Sigmoid colon (tissue), 7 donors: Measurements from ENCODE around the gene LTN1. TPM values are rescaled to one million over a fixed set of nuclear protein-coding genes. Genes with fewer than 3 reads are reported as not detected.
"Not testable (repeated sequence)": the region's sequence is repeated elsewhere in the genome, so short reads cannot be mapped to it uniquely, and the experiment has no call there.

ENCODE experiments used
- DNase-seq: peaks from one replicate; pipeline ENCODE4 v3.0.0-alpha.2; 2019
- H3K27ac ChIP-seq, 4 donors: fragments of 200-600 bp; sonication (generic); one replicate each; pipeline ENCODE4 v1.5.1; 2016 to 2019; ENCODE audit warnings: mild to moderate bottlenecking in 1 of 4
- H3K27me3 ChIP-seq, 3 donors: fragments of 200-600 bp; sonication (generic); one replicate each; pipeline ENCODE4 v1.5.1; 2019; ENCODE audit warnings: mild to moderate bottlenecking in 1 of 3
- H3K36me3 ChIP-seq, 4 donors: fragments of 200-600 bp; sonication (generic); one replicate each; pipeline ENCODE4 v1.5.1; 2016 to 2019
- H3K4me1 ChIP-seq, 4 donors: fragments of 200-600 bp; sonication (generic); one replicate each; pipeline ENCODE4 v1.5.1; 2017 to 2019
- H3K4me3 ChIP-seq, 4 donors: fragments of 200-600 bp; sonication (generic); one replicate each; pipeline ENCODE4 v1.5.1; 2017 to 2019; ENCODE audit warnings: mild to moderate bottlenecking in 2 of 4, moderate library complexity in 1 of 4
- H3K9me3 ChIP-seq, 4 donors: fragments of 200-600 bp in 3 of 4; sonication (generic) in 3 of 4; one replicate each; pipeline versions ENCODE4 v1.5.1 to v1.6.1; 2013 to 2019
- EP300 ChIP-seq, 4 donors: sonication (generic); formaldehyde crosslinking; IDR thresholded peaks; one replicate each; pipeline ENCODE4 v1.6.1; 2017; ENCODE audit warnings: antibody characterized with exemption in 4 of 4
- POLR2A ChIP-seq, 2 donors: fragments of 450-650 bp; IDR thresholded peaks; one replicate each; pipeline ENCODE4 v1.6.1; 2016; ENCODE audit warnings: antibody characterized with exemption in 2 of 2, mild to moderate bottlenecking in 2 of 2, moderate library complexity in 2 of 2
- POLR2AphosphoS5 ChIP-seq, 4 donors: sonication (generic); formaldehyde crosslinking; IDR thresholded peaks; one replicate each; pipeline ENCODE4 v1.6.1; 2017; ENCODE audit warnings: antibody characterized with exemption in 4 of 4
- WGBS, 2 donors: extraction: QIAGEN DNeasy Blood & Tissue Kit; methylation state at CpG; one replicate each; pipeline ENCODE4 v1.1.7; 2013; 5-methylcytosine and 5-hydroxymethylcytosine counted together
- intact Hi-C: fragments of 100-400 bp; cut with DNase I; formaldehyde crosslinking; loops from one replicate; pipeline ENCODE4 v1.15.1; 2023
- polyA plus RNA-seq, 3 donors: library from polyadenylated mRNA; stranded (reverse); fragments of 200-250 nt; gene quantifications; one replicate each; pipeline ENCODE4 v1.2.3, GENCODE V29; 2013
- total RNA-seq, 4 donors: library from RNA; depleted of rRNA; stranded (reverse); fragments of >200 nt; gene quantifications; one replicate each; pipeline ENCODE4 v1.1.0, GENCODE V29; 2016
- TF ChIP-seq, protein P1 (sequence below), 4 experiments: fragments of 450-650 bp in 3 of 4; fragments of 200-600 bp in 1 of 4; IDR thresholded peaks; one replicate each; pipeline ENCODE4 v1.5.1; 2016 to 2019; ENCODE audit warnings: antibody characterized with exemption in 4 of 4, mild to moderate bottlenecking in 3 of 4, moderate library complexity in 2 of 4
- donor health status: healthy with polysubstance abuse.
- donor health status: Bipolar disorder and iron deficiency.
- donor health status: healthy.

Gene LTN1
- total and polyA plus RNA-seq, 7 donors, result 3.5 to 31.0 (median 19.4) TPM

DNA sequence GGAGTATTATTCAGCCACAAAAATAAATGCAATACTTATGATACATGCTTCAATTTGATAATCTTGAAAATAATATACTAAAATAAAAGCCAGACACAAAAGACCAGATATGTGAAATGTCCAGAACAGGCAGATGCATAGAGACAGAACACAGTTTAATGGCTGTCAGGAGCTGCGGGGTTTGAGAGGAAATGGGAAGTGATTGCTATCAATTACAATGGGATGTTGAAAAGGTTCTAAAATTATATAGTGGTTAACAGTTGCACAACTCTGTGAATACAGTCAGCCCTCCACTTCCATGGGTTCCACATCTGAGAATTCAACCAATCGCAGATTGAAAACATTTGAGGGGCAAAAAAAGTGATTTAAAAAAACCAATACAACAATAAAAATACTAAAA is 54.0 kb downstream of the LTN1 start:
- H3K4me3 ChIP-seq, result no peak overlapping the region
- TF ChIP-seq POLR2A (IDR thresholded peaks at IDR 0.05) (no peak), POLR2AphosphoS5 (IDR thresholded peaks at IDR 0.05) (no peak), EP300 (IDR thresholded peaks at IDR 0.05) (no peak)
- TF ChIP-seq, protein P1, sequence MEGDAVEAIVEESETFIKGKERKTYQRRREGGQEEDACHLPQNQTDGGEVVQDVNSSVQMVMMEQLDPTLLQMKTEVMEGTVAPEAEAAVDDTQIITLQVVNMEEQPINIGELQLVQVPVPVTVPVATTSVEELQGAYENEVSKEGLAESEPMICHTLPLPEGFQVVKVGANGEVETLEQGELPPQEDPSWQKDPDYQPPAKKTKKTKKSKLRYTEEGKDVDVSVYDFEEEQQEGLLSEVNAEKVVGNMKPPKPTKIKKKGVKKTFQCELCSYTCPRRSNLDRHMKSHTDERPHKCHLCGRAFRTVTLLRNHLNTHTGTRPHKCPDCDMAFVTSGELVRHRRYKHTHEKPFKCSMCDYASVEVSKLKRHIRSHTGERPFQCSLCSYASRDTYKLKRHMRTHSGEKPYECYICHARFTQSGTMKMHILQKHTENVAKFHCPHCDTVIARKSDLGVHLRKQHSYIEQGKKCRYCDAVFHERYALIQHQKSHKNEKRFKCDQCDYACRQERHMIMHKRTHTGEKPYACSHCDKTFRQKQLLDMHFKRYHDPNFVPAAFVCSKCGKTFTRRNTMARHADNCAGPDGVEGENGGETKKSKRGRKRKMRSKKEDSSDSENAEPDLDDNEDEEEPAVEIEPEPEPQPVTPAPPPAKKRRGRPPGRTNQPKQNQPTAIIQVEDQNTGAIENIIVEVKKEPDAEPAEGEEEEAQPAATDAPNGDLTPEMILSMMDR (IDR thresholded peaks at IDR 0.05), result no peak
- H3K4me1 ChIP-seq, result peaks cover 0 to 5% (median 0%) of the 10 kb centered on the region in 4 donors
- no peak overlapping the region for H3K27ac ChIP-seq
- no peak for DNase-seq
- intact Hi-C loops, result loop anchor here (10.0 kb wide), 1 partner anchor 54 kb away; a partner anchor contains a TSS
- H3K36me3 ChIP-seq, result peaks cover 0 to 84% (median 18%) of the 10 kb centered on the region in 4 donors
- no peaks in the 10 kb centered on the region for H3K27me3 ChIP-seq
- 84 to 85% methylated on average over 2 of the region's 2 CpGs for WGBS, 2 donors
- H3K9me3 ChIP-seq, result no peaks in the 10 kb centered on the region

- Histone ChIP-seq H3K36me3 (peaks cover 0 to 83% (median 15%) of the 10 kb centered on the region in 4 donors), H3K4me3 (no peak overlapping the region), H3K27ac (no peak overlapping the region), H3K4me1 (peaks cover 0 to 5% (median 0%) of the 10 kb centered on the region in 4 donors), H3K9me3 (no peaks in the 10 kb centered on the region), H3K27me3 (no peaks in the 10 kb centered on the region)
- WGBS, 2 donors, result 32 to 78% methylated on average over 2 of the region's 2 CpGs
- intact Hi-C loops, result loop anchor here (10.0 kb wide), 1 partner anchor 53 kb away; a partner anchor contains a TSS
- no peak for TF ChIP-seq EP300 (IDR thresholded peaks at IDR 0.05)
- no peak for TF ChIP-seq POLR2A (IDR thresholded peaks at IDR 0.05)
- TF ChIP-seq POLR2AphosphoS5 (IDR thresholded peaks at IDR 0.05), result no peak
- TF ChIP-seq, protein P1 (IDR thresholded peaks at IDR 0.05), result no peak
- DNase-seq, result no peak
Measured at GRCh38 chr21:28937737-28938136, 54.9 kb downstream of the LTN1 start.

DNA sequence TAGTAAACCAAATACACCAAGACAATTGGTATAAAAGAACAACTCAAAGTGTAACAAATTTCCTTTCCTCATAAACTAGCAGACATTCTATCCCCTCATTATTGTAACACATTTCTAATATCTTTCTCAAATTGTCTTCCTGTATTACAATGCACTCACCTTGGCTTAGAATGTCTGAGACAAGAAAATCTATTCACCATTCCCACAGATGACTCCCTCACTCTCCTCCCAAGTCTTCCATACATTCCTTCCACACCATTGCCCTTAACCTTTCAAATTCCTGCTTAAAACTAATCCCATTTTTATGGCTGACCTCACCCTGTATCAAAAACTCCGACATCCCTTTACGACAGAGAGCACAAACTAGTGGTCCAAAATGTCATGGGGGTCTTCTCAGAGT is 56.0 kb downstream of the LTN1 start:
- Histone ChIP-seq H3K4me1 (peaks cover 0 to 5% (median 0%) of the 10 kb centered on the region in 4 donors), H3K27ac (no peak overlapping the region), H3K36me3 (peaks cover 0 to 80% (median 14%) of the 10 kb centered on the region in 4 donors), H3K9me3 (no peaks in the 10 kb centered on the region), H3K4me3 (no peak overlapping the region), H3K27me3 (no peaks in the 10 kb centered on the region)
- WGBS, 2 donors, result 48 to 80% methylated on average over 2 of the region's 2 CpGs
- TF ChIP-seq, protein P1 (IDR thresholded peaks at IDR 0.05), result no peak
- no peak for TF ChIP-seq POLR2A (IDR thresholded peaks at IDR 0.05)
- TF ChIP-seq POLR2AphosphoS5 (IDR thresholded peaks at IDR 0.05), result no peak
- TF ChIP-seq EP300 (IDR thresholded peaks at IDR 0.05), result no peak
- intact Hi-C loops, result loop anchor here (10.0 kb wide), 1 partner anchor 52 kb away; a partner anchor contains a TSS
- DNase-seq, result no peak

- Histone ChIP-seq H3K4me3 (no peak overlapping the region), H3K36me3 (peaks cover 0 to 77% (median 14%) of the 10 kb centered on the region in 4 donors), H3K27ac (no peak overlapping the region), H3K9me3 (no peaks in the 10 kb centered on the region), H3K4me1 (peaks cover 0 to 5% (median 0%) of the 10 kb centered on the region in 4 donors), H3K27me3 (no peaks in the 10 kb centered on the region)
- intact Hi-C loops, result loop anchor here (10.0 kb wide), 1 partner anchor 51 kb away; a partner anchor contains a TSS
- DNase-seq, result no peak
- TF ChIP-seq POLR2A (IDR thresholded peaks at IDR 0.05), result no peak
- TF ChIP-seq, protein P1 (IDR thresholded peaks at IDR 0.05), result no peak
- no peak for TF ChIP-seq POLR2AphosphoS5 (IDR thresholded peaks at IDR 0.05)
- no peak for TF ChIP-seq EP300 (IDR thresholded peaks at IDR 0.05)
- WGBS, 2 donors, result 20 to 65% methylated on average over 1 of the region's 1 CpG
Measured at GRCh38 chr21:28936036-28936435, 56.6 kb downstream of the LTN1 start.

- Histone ChIP-seq H3K36me3 (peaks cover 0 to 71% (median 10%) of the 10 kb centered on the region in 4 donors), H3K9me3 (no peaks in the 10 kb centered on the region), H3K27me3 (no peaks in the 10 kb centered on the region), H3K27ac (no peak overlapping the region), H3K4me3 (no peak overlapping the region), H3K4me1 (no peaks in the 10 kb centered on the region)
- TF ChIP-seq POLR2AphosphoS5 (IDR thresholded peaks at IDR 0.05), result no peak
- no peak for TF ChIP-seq POLR2A (IDR thresholded peaks at IDR 0.05)
- TF ChIP-seq, protein P1 (IDR thresholded peaks at IDR 0.05), result no peak
- TF ChIP-seq EP300 (IDR thresholded peaks at IDR 0.05), result no peak
- 53 to 81% methylated on average over 2 of the region's 2 CpGs for WGBS, 2 donors
- no peak for DNase-seq
- intact Hi-C loops, result loop anchor here (10.0 kb wide), 1 partner anchor 48 kb away; a partner anchor contains a TSS
Measured at GRCh38 chr21:28932717-28933116, 60.0 kb downstream of the LTN1 start.

DNA sequence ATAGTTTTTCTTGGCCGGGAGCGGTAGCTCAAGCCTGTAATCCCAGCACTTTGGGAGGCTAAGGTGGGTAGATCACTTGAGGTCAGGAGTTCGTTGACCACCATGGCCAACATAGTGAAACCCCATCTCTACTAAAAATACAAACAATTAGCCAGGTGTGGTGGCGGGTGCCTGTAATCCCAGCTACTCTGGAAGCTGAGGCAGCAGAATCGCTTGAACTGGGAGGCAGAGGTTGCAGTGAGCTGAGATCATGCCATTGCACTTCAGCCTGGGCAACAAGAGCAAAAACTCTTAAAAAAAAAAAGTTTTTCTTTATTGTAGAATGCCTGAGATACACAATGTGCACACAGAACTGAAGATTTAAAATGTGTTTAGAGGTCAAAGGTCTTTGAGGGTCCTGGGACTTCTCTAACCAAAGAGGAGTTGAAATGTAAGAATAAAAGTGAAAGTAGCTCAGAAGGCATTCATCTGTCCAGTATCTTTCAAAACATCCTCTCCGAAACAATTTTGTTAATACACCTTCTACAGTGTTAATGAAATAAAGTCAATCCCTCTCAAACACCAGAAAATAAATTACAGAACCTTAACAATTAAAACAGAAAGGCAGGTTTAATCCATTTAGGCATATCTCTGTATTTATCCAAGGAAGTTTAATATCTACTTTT is 60.8 kb downstream of the LTN1 start:
- not testable (repeated sequence) for H3K4me3 ChIP-seq, DNase-seq, H3K4me1 ChIP-seq, H3K9me3 ChIP-seq, H3K27ac ChIP-seq, H3K27me3 ChIP-seq
- intact Hi-C loops, result loop anchor here (10.0 kb wide), 1 partner anchor 47 kb away; a partner anchor contains a TSS
- peaks cover 0 to 67% (median 10%) of the 10 kb centered on the region in 4 donors for H3K36me3 ChIP-seq
- 95 to 97% methylated on average over 6 of the region's 6 CpGs for WGBS, 2 donors
